Right cardiac atrium (tissue), 5 donors: ENCODE results near the gene GPR183. TPM values are rescaled to one million over a fixed set of nuclear protein-coding genes. Genes with fewer than 3 reads are reported as not detected.

ENCODE experiments used
- ATAC-seq, 2 donors: fragments of 200-7000 bp; cut with Tn5 transposase; one replicate each; pipeline versions ENCODE4 v1.8.0 to v1.9.1; 2020; ENCODE audit warnings: moderate library complexity in 2 of 2, mild to moderate bottlenecking in 1 of 2
- DNase-seq, 3 donors: peaks; one replicate each; pipeline ENCODE4 v3.0.0-alpha.2; 2020
- H3K27ac ChIP-seq: one replicate; pipeline ENCODE4 v1.5.1; 2013; ENCODE audit warnings: mild to moderate bottlenecking, low read length, control low read depth, moderate library complexity
- H3K27me3 ChIP-seq: one replicate; pipeline ENCODE4 v1.6.1; 2013; ENCODE audit not compliant: control insufficient read depth, insufficient read depth
- H3K4me1 ChIP-seq: one replicate; pipeline ENCODE4 v1.6.1; 2013; ENCODE audit warnings: low read length; ENCODE audit not compliant: control insufficient read depth, insufficient read depth
- H3K4me3 ChIP-seq: one replicate; pipeline ENCODE4 v1.5.1; 2013; ENCODE audit warnings: low read length, control low read depth
- H3K9me3 ChIP-seq: one replicate; pipeline ENCODE4 v1.6.1; 2013; ENCODE audit warnings: low read length; ENCODE audit not compliant: control insufficient read depth
- WGBS: extraction: QIAGEN DNeasy Blood & Tissue Kit; methylation state at CpG from one replicate; pipeline ENCODE4 v1.1.7; 2013; 5-methylcytosine and 5-hydroxymethylcytosine counted together
- intact Hi-C, 4 donors: fragments of 100-400 bp; cut with DNase I; formaldehyde crosslinking; loops; one replicate each; pipeline versions ENCODE4 v1.11.0 to v1.14.0; 2022 to 2023
- polyA plus RNA-seq: library from polyadenylated mRNA; stranded (reverse); fragments of 200-250 nt; gene quantifications from one replicate; pipeline ENCODE4 v1.2.3, GENCODE V29; 2013
- total RNA-seq, 4 donors: library from RNA; stranded (reverse); fragmentation: NEBNext Ultra II Directional; extraction: Animal tissue kit (Norgen Biotek cat#: 25700); gene quantifications; one replicate each; pipeline ENCODE4 v1.2.1, GENCODE V29; 2021
- donor health status: healthy with polysubstance abuse.
- donor health status: DM: no; HTN: yes; CAD: no.
- donor health status: DM: no; HTN: no; CAD: no.
- donor health status: DM: no; HTN: yes; CAD: no; lungs with severe emphysema.
- donor health status: DM: yes; HTN: yes; CAD: no.

Gene GPR183
- total and polyA plus RNA-seq, 5 donors: 9.7 to 20.7 (median 14.5) TPM

- no peak for ATAC-seq
- no peaks in the 10 kb centered on the region for H3K9me3 ChIP-seq
- intact Hi-C loops: no loop called here
- no peaks in the 10 kb centered on the region for H3K27me3 ChIP-seq
- H3K4me3 ChIP-seq: no peak overlapping the region
- DNase-seq: no peak
- peaks cover 4% of the 10 kb centered on the region for H3K4me1 ChIP-seq
- H3K27ac ChIP-seq: no peak overlapping the region
Observed at GRCh38 chr13:99321709-99322108, 14.5 kb upstream of the GPR183 start.

GRCh38 chr13:99320693-99321481, 13.7 kb upstream of the GPR183 start:
- Histone ChIP-seq H3K27ac (no peak overlapping the region), H3K4me1 (peaks cover 4% of the 10 kb centered on the region), H3K9me3 (no peaks in the 10 kb centered on the region), H3K4me3 (no peak overlapping the region), H3K27me3 (no peaks in the 10 kb centered on the region)
- WGBS: 70% methylated on average over 5 of the region's 5 CpGs
- DNase-seq: no peak
- intact Hi-C loops: no loop called here
- ATAC-seq: peak; percentile 21 to 41

DNA sequence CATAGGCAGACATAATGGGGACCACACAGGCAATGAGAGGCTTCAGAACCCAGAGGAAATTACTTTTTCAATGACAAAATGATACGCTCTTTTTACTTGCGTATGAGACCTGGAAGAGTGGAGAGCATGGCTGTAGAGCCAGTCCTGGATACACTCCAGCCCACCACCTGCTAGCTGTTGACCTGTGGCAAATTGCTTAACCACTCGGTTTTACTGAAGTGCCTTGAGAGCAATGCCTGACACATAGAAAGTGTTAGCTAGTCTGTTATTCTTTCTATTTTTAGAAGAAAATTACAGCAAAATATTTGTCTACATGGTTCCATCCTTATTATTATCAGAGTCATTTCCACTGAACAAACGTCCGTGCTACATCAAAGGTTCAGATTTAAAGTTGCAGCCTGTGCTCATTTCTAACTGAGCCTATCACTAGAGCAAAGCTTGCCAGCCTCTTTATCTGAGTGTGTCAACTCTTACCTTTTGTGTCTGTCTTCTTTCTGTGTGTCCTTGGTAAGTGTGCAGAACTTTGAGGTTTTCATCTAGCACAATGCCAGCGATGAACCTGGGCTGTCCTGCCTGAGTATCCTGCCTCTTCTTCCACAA, 9.6 kb upstream of the GPR183 start:
- DNase-seq (no peak), ATAC-seq (peak; percentile 37 to 50)
- no peaks in the 10 kb centered on the region for H3K9me3 ChIP-seq
- H3K27me3 ChIP-seq: no peaks in the 10 kb centered on the region
- intact Hi-C loops: no loop called here
- H3K4me3 ChIP-seq: no peak overlapping the region
- 66% methylated on average over 6 of the region's 6 CpGs for WGBS
- H3K4me1 ChIP-seq: peaks cover 16% of the 10 kb centered on the region
- H3K27ac ChIP-seq: no peak overlapping the region

DNA sequence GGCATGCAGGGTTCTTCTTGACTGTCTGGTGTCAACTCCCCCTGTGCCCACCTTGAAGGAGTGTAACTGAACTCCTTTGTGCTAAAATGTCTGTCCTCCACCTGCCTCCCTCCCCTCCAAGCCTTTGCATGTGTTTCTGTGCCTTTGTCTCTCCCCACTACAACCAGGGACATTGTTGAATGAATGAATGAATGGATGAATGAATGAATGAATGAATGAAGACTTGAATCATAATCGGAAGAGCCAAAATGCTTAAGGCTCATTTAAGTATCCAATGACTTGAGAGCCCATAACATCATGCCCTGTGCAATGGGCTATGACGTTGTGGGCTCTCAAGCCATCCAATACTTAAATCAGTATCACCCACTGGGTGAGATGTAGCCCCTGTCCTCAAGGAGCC, 9.0 kb upstream of the GPR183 start:
- no peak overlapping the region for H3K27ac ChIP-seq
- no peak for ATAC-seq
- intact Hi-C loops: no loop called here
- WGBS: 93% methylated on average over 2 of the region's 2 CpGs
- H3K4me3 ChIP-seq: no peak overlapping the region
- peaks cover 14% of the 10 kb centered on the region for H3K4me1 ChIP-seq
- no peak for DNase-seq
- no peaks in the 10 kb centered on the region for H3K9me3 ChIP-seq
- H3K27me3 ChIP-seq: no peaks in the 10 kb centered on the region

DNA sequence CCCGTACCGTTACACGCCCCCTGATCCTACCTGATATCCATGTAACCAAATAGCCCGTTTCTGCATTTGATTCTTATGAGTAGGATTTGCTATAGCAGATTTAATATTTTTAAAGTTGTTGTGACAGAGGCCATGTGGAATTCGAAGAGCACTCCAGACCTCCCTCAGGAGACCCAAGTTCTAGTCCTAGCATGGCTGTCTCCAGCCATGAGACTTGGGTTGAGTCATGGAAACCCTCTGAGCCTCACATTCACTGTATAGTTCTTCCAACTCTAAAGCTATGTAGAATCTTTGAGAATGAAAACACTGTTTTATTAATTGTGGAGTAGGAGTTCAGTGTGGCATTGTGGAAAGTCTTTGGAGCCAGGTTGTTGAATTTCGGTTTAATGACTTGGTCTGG, 8.0 kb upstream of the GPR183 start:
- WGBS: 84% methylated on average over 6 of the region's 6 CpGs

GRCh38 chr13:99314640-99315176, 7.5 kb upstream of the GPR183 start:
- no peak for DNase-seq
- H3K4me3 ChIP-seq: no peak overlapping the region
- peaks cover 15% of the 10 kb centered on the region for H3K4me1 ChIP-seq
- ATAC-seq: no peak
- WGBS: 63% methylated on average over 10 of the region's 10 CpGs
- H3K27me3 ChIP-seq: no peaks in the 10 kb centered on the region
- no peak overlapping the region for H3K27ac ChIP-seq
- intact Hi-C loops: no loop called here
- no peaks in the 10 kb centered on the region for H3K9me3 ChIP-seq

More for the DNA sequence above, 8.0 kb upstream of the GPR183 start:
- intact Hi-C loops: no loop called here
- peaks cover 13% of the 10 kb centered on the region for H3K4me1 ChIP-seq
- no peaks in the 10 kb centered on the region for H3K9me3 ChIP-seq
- no peaks in the 10 kb centered on the region for H3K27me3 ChIP-seq
- no peak overlapping the region for H3K27ac ChIP-seq
- DNase-seq: no peak
- H3K4me3 ChIP-seq: no peak overlapping the region
- ATAC-seq: no peak

- Histone ChIP-seq H3K4me1 (peaks cover 15% of the 10 kb centered on the region), H3K27me3 (no peaks in the 10 kb centered on the region), H3K27ac (no peak overlapping the region), H3K4me3 (no peak overlapping the region), H3K9me3 (no peaks in the 10 kb centered on the region)
- intact Hi-C loops: no loop called here
- no peak for DNase-seq
- 87% methylated on average over 1 of the region's 1 CpG for WGBS
- no peak for ATAC-seq
Observed at GRCh38 chr13:99313941-99314340, 6.7 kb upstream of the GPR183 start.

- DNase-seq (no peak), ATAC-seq (peak in 1 of 2 donors; percentile 38)
- WGBS: 59% methylated on average over 3 of the region's 3 CpGs
- Histone ChIP-seq H3K27ac (peak overlapping the region; percentile 27), H3K9me3 (no peaks in the 10 kb centered on the region), H3K4me1 (peaks cover 15% of the 10 kb centered on the region), H3K4me3 (no peak overlapping the region), H3K27me3 (no peaks in the 10 kb centered on the region)
- intact Hi-C loops: no loop called here
Observed at GRCh38 chr13:99313501-99313900, 6.3 kb upstream of the GPR183 start.

DNA sequence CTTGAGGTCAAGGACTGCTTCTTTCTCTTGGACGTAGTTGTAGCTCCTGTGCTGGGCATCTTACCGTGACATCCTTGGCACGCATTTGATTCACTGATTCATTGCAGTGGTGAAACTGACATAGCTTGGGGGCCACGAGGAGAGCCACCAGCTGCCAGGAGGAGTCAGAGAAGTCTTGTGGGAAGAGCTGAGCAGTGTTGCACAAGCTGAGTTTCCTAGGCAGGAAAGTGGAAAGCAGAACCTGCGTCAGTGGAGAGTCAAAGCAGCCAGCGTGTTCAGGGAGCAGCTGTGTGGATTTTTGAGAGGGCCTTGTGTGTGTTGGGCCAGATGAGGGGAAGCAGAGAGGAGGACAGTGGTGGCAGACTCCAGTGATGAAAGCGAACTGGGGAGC, 5.3 kb upstream of the GPR183 start:
- intact Hi-C loops: no loop called here
- Histone ChIP-seq H3K27ac (no peak overlapping the region), H3K27me3 (no peaks in the 10 kb centered on the region), H3K4me3 (no peak overlapping the region), H3K4me1 (peaks cover 21% of the 10 kb centered on the region), H3K9me3 (no peaks in the 10 kb centered on the region)
- WGBS: 75% methylated on average over 7 of the region's 7 CpGs
- ATAC-seq (peak; percentile 61 to 64), DNase-seq (peak; percentile 57 to 67 (median 62))

DNA sequence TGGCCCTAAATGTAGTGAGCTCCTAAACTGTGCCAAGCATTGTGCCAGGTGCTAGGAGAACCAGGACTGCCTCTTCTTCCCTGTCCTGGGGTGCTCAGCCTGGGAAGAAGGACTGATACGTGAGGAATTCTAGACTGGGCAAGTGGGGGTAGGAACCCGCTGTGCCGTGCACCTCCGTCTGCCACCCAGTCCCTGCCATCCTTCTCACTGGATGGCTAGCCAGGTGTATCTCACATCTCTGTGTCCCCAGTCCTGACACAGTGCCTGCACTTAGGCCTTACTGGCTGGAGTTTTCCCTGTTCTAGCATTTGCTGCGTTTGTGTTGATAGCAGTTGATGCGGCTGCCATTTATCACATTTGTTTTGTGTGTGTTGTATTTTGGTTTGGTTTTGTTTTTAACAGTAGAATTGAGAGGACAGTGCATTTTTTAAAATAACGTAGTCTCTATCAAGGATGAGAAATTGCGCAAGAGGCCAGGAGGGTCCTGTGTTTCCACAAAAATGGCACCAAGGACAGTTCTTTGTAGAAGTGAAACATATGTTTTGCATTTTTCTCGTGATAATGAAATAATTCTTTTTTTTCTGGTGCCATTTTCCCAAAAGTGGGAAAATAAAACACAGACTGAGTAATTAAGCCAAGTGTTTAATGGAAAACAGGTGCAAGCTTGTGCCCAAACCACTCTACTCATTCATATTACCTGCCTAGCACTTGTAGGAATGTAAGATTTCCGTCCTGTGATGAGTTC, 4.7 kb upstream of the GPR183 start:
- peaks cover 21% of the 10 kb centered on the region for H3K4me1 ChIP-seq
- no peaks in the 10 kb centered on the region for H3K27me3 ChIP-seq
- no peak for DNase-seq
- H3K27ac ChIP-seq: no peak overlapping the region
- WGBS: 82% methylated on average over 10 of the region's 10 CpGs
- ATAC-seq: no peak
- H3K4me3 ChIP-seq: no peak overlapping the region
- intact Hi-C loops: no loop called here
- no peaks in the 10 kb centered on the region for H3K9me3 ChIP-seq

DNA sequence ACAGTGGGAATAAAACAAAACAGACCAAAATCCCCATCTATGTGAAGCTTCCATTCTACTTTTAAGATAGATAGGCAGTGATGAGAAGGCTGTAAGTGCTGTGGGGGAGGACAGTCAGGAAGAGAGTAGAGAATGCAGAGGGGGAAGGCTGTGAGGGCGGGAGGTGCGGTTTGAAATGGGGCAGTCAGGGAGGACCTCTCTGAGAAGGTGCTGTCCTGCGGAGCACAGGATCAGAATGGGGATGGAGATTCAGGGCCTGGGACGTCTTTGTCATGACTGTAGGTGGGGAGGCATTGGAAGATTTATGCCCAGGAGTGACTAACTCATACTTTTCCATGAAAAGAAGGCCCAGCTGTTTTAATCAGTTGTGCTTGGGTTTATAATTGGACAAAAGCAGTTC, 3.9 kb upstream of the GPR183 start:
- no peak for DNase-seq
- Histone ChIP-seq H3K4me1 (peaks cover 21% of the 10 kb centered on the region), H3K9me3 (no peaks in the 10 kb centered on the region), H3K4me3 (no peak overlapping the region), H3K27ac (no peak overlapping the region), H3K27me3 (no peaks in the 10 kb centered on the region)
- intact Hi-C loops: no loop called here
- WGBS: 87% methylated on average over 4 of the region's 4 CpGs
- ATAC-seq: no peak
